ENCODE results near the gene VEGFB.

DNA sequence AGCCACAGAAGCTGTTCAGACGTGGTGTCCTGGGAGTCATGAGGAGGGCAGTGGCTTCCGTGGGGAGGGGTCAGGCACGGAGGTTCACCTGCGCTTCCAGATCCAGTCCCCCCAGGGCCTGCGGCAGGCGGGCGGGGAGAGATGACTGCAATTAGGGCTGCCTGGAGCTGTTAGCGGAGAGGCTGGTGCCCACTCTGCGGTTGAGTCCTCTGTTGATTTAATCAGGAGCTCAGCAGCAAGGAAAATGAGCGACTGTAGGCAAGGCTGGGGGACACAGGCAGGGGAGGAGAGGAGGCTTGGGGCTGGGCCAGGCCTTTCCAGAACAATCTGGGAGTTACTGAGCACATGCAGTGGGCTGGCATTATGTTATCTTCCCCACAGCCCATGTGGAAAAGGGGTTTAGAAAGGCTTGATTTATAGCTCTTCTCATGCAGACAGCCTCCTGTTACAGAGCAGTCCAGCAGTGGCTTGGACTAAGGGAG lies 30.0 kb downstream of the VEGFB start:
- TF ChIP-seq EZH2 (IDR thresholded peaks at IDR 0.05) = no peak
- TF ChIP-seq, protein P1, sequence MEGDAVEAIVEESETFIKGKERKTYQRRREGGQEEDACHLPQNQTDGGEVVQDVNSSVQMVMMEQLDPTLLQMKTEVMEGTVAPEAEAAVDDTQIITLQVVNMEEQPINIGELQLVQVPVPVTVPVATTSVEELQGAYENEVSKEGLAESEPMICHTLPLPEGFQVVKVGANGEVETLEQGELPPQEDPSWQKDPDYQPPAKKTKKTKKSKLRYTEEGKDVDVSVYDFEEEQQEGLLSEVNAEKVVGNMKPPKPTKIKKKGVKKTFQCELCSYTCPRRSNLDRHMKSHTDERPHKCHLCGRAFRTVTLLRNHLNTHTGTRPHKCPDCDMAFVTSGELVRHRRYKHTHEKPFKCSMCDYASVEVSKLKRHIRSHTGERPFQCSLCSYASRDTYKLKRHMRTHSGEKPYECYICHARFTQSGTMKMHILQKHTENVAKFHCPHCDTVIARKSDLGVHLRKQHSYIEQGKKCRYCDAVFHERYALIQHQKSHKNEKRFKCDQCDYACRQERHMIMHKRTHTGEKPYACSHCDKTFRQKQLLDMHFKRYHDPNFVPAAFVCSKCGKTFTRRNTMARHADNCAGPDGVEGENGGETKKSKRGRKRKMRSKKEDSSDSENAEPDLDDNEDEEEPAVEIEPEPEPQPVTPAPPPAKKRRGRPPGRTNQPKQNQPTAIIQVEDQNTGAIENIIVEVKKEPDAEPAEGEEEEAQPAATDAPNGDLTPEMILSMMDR (IDR thresholded peaks at IDR 0.05) = no peak
- TF ChIP-seq EZH2phosphoT487 (IDR thresholded peaks at IDR 0.05) = no peak
